Breast epithelium (tissue), 4 donors: Measurements from ENCODE around the gene CALHM3. TPM values are rescaled to one million over a fixed set of nuclear protein-coding genes. Genes with fewer than 3 reads are reported as not detected.

ENCODE experiments used
- DNase-seq, 2 donors: peaks; one replicate each; pipeline ENCODE4 v3.0.0-alpha.2; 2019; ENCODE audit warnings: low spot score in 2 of 2
- H3K27ac ChIP-seq, 2 donors: fragments of 200-600 bp; sonication (generic) in 1 of 2; one replicate each; pipeline ENCODE4 v1.5.1; 2016 to 2019; ENCODE audit warnings: mild to moderate bottlenecking in 1 of 2
- H3K27me3 ChIP-seq, 2 donors: fragments of 200-600 bp; sonication (generic) in 1 of 2; one replicate each; pipeline versions ENCODE4 v1.5.1 to v1.6.0; 2017 to 2019; ENCODE audit warnings: control low read depth in 1 of 2, mild to moderate bottlenecking in 1 of 2
- H3K36me3 ChIP-seq: fragments of 200-600 bp; one replicate; pipeline ENCODE4 v1.5.1; 2019
- H3K4me1 ChIP-seq, 2 donors: fragments of 200-600 bp; sonication (generic); one replicate each; pipeline ENCODE4 v1.5.1; 2016 to 2019; ENCODE audit warnings: control low read depth in 1 of 2
- H3K4me3 ChIP-seq, 3 donors: fragments of 200-600 bp; sonication (generic); 1 replicate in 2 of 3; 2 replicates in 1 of 3; pipeline ENCODE4 v1.5.1; 2016 to 2019; ENCODE audit warnings: mild to moderate bottlenecking in 3 of 3, moderate library complexity in 2 of 3
- H3K9me3 ChIP-seq, 2 donors: fragments of 200-600 bp; sonication (generic) in 1 of 2; one replicate each; pipeline ENCODE4 v1.5.1; 2016 to 2019; ENCODE audit warnings: control low read depth in 1 of 2
- POLR2A ChIP-seq: fragments of 450-650 bp; IDR thresholded peaks from one replicate; pipeline ENCODE4 v1.6.1; 2016; ENCODE audit warnings: antibody characterized with exemption, mild to moderate bottlenecking, moderate library complexity
- POLR2AphosphoS5 ChIP-seq, 3 donors: sonication (generic); formaldehyde crosslinking; IDR thresholded peaks; one replicate each; pipeline ENCODE4 v1.6.1; 2017; ENCODE audit warnings: antibody characterized with exemption in 3 of 3
- intact Hi-C: fragments of 100-400 bp; cut with DNase I; formaldehyde crosslinking; loops from one replicate; pipeline ENCODE4 v1.15.1; 2023; ENCODE audit warnings: low total_unique reads
- total RNA-seq, 3 donors: library from RNA; depleted of rRNA; stranded (reverse); fragments of >200 nt; gene quantifications; one replicate each; pipeline ENCODE4 v1.1.0, GENCODE V29; 2016
- TF ChIP-seq, protein P1 (sequence below), 3 donors: fragments of 450-650 bp; IDR thresholded peaks; one replicate each; pipeline ENCODE4 v1.5.1; 2016 to 2017; ENCODE audit warnings: antibody characterized with exemption in 3 of 3, mild to moderate bottlenecking in 3 of 3, moderate library complexity in 3 of 3

Gene CALHM3
- total RNA-seq, 3 donors from 2014 or later, result not detected

DNA sequence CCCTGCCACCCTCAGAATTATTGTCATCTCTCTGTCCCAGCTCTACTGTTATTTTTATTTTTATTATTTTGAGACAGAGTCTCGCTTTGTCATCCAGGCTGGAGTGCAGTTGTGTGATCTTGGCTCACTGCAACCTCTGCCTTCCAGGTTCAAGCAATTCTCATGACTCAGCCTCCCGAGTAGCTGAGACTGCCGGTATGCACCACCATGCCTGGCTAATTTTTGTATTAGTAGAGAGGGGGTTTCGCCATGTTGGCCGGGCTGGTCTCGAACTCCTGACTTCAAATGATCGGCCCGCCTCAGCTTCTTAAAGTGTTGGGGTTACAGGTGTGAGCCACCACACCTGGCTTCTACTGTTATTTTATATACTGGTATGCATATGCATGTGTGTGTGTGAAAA is 37.8 kb downstream of the CALHM3 start:
- H3K9me3 ChIP-seq, result no peaks in the 10 kb centered on the region
- intact Hi-C loops, result no loop called here
- H3K4me1 ChIP-seq, result peaks cover 0 to 3% of the 10 kb centered on the region in 2 donors
- H3K36me3 ChIP-seq, result no peaks in the 10 kb centered on the region
- H3K27me3 ChIP-seq, result no peaks in the 10 kb centered on the region
- DNase-seq, result no peak
- no peak overlapping the region for H3K4me3 ChIP-seq
- no peak overlapping the region for H3K27ac ChIP-seq
- no peak for TF ChIP-seq POLR2A
- TF ChIP-seq, protein P1, sequence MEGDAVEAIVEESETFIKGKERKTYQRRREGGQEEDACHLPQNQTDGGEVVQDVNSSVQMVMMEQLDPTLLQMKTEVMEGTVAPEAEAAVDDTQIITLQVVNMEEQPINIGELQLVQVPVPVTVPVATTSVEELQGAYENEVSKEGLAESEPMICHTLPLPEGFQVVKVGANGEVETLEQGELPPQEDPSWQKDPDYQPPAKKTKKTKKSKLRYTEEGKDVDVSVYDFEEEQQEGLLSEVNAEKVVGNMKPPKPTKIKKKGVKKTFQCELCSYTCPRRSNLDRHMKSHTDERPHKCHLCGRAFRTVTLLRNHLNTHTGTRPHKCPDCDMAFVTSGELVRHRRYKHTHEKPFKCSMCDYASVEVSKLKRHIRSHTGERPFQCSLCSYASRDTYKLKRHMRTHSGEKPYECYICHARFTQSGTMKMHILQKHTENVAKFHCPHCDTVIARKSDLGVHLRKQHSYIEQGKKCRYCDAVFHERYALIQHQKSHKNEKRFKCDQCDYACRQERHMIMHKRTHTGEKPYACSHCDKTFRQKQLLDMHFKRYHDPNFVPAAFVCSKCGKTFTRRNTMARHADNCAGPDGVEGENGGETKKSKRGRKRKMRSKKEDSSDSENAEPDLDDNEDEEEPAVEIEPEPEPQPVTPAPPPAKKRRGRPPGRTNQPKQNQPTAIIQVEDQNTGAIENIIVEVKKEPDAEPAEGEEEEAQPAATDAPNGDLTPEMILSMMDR (IDR thresholded peaks at IDR 0.05), result no peak
- TF ChIP-seq POLR2AphosphoS5 (IDR thresholded peaks at IDR 0.05), result no peak

DNA sequence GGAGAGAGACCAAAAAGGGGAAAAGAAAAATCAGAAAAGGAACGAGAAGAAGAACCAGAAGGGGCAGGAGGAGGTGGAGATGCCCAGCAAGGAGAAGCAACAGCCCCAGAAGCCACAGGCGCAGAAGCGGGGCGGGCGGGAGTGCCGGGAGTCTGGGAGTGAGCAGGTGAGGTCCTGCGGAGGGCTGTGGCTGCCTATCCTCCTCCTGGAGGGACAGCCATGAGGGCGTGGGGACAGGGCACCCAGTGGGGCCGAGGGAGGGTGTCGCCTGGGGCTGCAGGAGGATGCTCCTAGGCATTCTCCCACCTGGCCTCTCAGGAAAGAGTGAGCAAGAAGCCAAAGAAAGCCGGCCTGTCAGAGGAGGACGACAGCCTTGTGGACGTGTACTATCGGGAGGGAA is 38.6 kb downstream of the CALHM3 start:
- Histone ChIP-seq H3K27ac (no peak overlapping the region), H3K36me3 (no peaks in the 10 kb centered on the region)

DNA sequence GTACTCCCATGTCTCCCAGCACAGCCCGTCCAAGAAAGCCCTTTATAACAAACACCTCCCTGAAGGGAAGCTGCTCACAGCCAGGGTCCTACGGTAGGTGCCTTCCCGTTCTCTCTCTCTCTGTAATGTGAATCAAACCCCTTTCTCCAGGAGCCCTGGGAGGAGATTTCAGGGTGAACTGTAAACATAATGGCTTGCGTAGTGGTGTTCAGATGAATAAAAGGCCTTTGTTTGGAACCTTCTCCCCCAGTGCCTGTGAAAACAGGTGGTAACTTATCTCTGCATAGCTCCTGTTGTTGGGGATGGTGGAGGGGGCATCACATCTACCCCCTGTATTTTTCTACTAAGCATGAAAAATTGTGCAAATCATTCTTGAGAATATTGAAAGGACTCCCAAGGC is 39.3 kb downstream of the CALHM3 start:
- Histone ChIP-seq H3K4me1 (no peaks in the 10 kb centered on the region), H3K9me3 (no peaks in the 10 kb centered on the region), H3K27me3 (no peaks in the 10 kb centered on the region), H3K27ac (no peak overlapping the region), H3K36me3 (no peaks in the 10 kb centered on the region), H3K4me3 (no peak overlapping the region)
- TF ChIP-seq, protein P1 (IDR thresholded peaks at IDR 0.05), result no peak
- no peak for TF ChIP-seq POLR2AphosphoS5 (IDR thresholded peaks at IDR 0.05)
- intact Hi-C loops, result no loop called here
- DNase-seq, result no peak

More for the DNA sequence above, 38.6 kb downstream of the CALHM3 start:
- Histone ChIP-seq H3K27me3 (no peaks in the 10 kb centered on the region), H3K4me1 (no peaks in the 10 kb centered on the region), H3K9me3 (no peaks in the 10 kb centered on the region), H3K4me3 (no peak overlapping the region)
- DNase-seq, result no peak
- intact Hi-C loops, result no loop called here
- TF ChIP-seq POLR2A (no peak), POLR2AphosphoS5 (IDR thresholded peaks at IDR 0.05) (no peak)
- TF ChIP-seq, protein P1 (IDR thresholded peaks at IDR 0.05), result no peak

DNA sequence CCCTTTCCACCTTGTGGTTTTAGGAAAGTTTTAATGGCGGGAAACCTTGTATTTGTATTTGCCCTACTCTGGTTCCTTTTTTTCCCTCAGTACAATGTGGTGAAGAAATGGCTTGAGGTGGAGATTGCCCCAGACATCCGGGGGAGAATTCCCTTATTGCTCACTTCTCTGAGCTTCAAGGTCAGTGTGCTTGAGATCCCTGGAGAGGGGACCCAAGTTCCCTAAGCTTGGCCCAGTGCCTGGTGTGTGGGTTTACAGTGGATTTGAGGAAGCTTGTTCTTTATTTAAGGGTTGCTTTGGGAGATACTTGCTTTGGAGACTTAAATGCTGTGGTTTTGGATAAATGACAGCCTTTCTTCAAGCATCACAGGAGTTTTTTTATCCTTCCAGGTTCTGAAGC is 45.2 kb downstream of the CALHM3 start:
- no peak for TF ChIP-seq POLR2A
- TF ChIP-seq POLR2AphosphoS5 (IDR thresholded peaks at IDR 0.05), result no peak
- TF ChIP-seq, protein P1 (IDR thresholded peaks at IDR 0.05), result no peak
- Histone ChIP-seq H3K27ac (no peak overlapping the region), H3K4me1 (no peaks in the 10 kb centered on the region), H3K9me3 (no peaks in the 10 kb centered on the region), H3K4me3 (no peak overlapping the region), H3K36me3 (no peaks in the 10 kb centered on the region), H3K27me3 (no peaks in the 10 kb centered on the region)
- intact Hi-C loops, result no loop called here
- DNase-seq, result no peak

DNA sequence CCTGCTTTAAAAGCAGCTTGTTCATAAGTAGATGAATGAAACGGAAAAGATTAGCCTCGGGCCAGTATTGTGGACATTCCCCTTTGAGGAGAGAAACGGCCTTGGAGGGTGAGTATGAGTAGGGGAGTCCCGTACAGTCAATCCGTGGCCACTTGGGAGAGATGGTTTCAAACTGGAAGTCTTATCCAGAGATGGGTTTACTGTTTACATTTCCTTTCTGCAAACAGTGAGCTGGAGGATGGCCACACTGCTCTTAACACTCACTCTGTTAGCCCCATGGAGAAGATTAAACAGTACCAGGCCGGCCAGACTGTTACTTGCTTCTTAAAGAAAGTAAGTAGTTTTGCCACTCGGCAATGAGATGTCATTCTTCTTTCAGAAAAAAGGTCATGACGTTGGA is 47.1 kb downstream of the CALHM3 start:
- H3K27me3 ChIP-seq, result no peaks in the 10 kb centered on the region
- H3K27ac ChIP-seq, result no peak overlapping the region
- no peak for TF ChIP-seq POLR2AphosphoS5 (IDR thresholded peaks at IDR 0.05)
- TF ChIP-seq, protein P1 (IDR thresholded peaks at IDR 0.05), result no peak
- no peak for TF ChIP-seq POLR2A
- H3K9me3 ChIP-seq, result no peaks in the 10 kb centered on the region
- intact Hi-C loops, result no loop called here
- no peaks in the 10 kb centered on the region for H3K4me1 ChIP-seq
- no peak overlapping the region for H3K4me3 ChIP-seq
- no peaks in the 10 kb centered on the region for H3K36me3 ChIP-seq
- DNase-seq, result no peak
